Neural crest cell (in vitro differentiated cells): ENCODE data around the gene RPP25L. TPM values are rescaled to one million over a fixed set of nuclear protein-coding genes. Genes with fewer than 3 reads are reported as not detected.
A peak's percentile ranks its signal among the peaks of the same experiment; 100 is the strongest.

Source experiments
- DNase-seq: peaks from one replicate; pipeline ENCODE4 v3.0.0; 2021; ENCODE audit warnings: low read depth, mixed read lengths, low spot score
- H3K27ac Mint-ChIP-seq: one replicate; pipeline ENCODE4 v1.8.0; 2021; ENCODE audit warnings: mild to moderate bottlenecking, mixed read lengths; ENCODE audit not compliant: unreplicated experiment
- H3K27me3 Mint-ChIP-seq: 2 replicates; pipeline ENCODE4 v1.8.0; 2021; ENCODE audit warnings: low read depth, mild to moderate bottlenecking, mixed read lengths
- H3K36me3 Mint-ChIP-seq: 2 replicates; pipeline ENCODE4 v1.8.0; 2021; ENCODE audit warnings: low read depth, mild to moderate bottlenecking, mixed read lengths
- H3K4me1 Mint-ChIP-seq: 2 replicates; pipeline ENCODE4 v1.8.0; 2021; ENCODE audit warnings: mixed read lengths
- H3K4me3 Mint-ChIP-seq: one replicate; pipeline ENCODE4 v1.8.0; 2021; ENCODE audit warnings: mild to moderate bottlenecking, mixed read lengths
- H3K9me3 Mint-ChIP-seq: 2 replicates; pipeline ENCODE4 v1.8.0; 2021; ENCODE audit warnings: mixed read lengths
- CTCF ChIP-seq: fragments of 200-600 bp; sonication (generic); conservative IDR thresholded peaks from 2 replicates; pipeline ENCODE4 v1.5.0; 2021; ENCODE audit warnings: antibody characterized with exemption, mild to moderate bottlenecking
- total RNA-seq: library from RNA; stranded (reverse); gene quantifications from 2 replicates; pipeline ENCODE4 v1.2.1, GENCODE V29; 2021

RPP25L gene
- total RNA-seq, 1 donor from 2014 or later = 22.7 TPM

- H3K27ac Mint-ChIP-seq = no peak overlapping the region
- no peaks in the 10 kb centered on the region for H3K27me3 Mint-ChIP-seq
- DNase-seq = no peak
- H3K4me3 Mint-ChIP-seq = peak overlapping the region; percentile 0
- peaks cover 61% of the 10 kb centered on the region for H3K4me1 Mint-ChIP-seq
- no peak for TF ChIP-seq CTCF
- peaks cover 4% of the 10 kb centered on the region for H3K9me3 Mint-ChIP-seq
- H3K36me3 Mint-ChIP-seq = peaks cover 23% of the 10 kb centered on the region
Measured at GRCh38 chr9:34563262-34563661, 48.6 kb downstream of the RPP25L start.

GRCh38 chr9:34562135-34562745 lies 49.7 kb downstream of the RPP25L start:
- peak; percentile 72 for TF ChIP-seq CTCF
- Mint-ChIP-seq H3K36me3 (peaks cover 23% of the 10 kb centered on the region), H3K27ac (no peak overlapping the region), H3K9me3 (peaks cover 4% of the 10 kb centered on the region), H3K4me1 (peaks cover 61% of the 10 kb centered on the region), H3K27me3 (no peaks in the 10 kb centered on the region), H3K4me3 (no peak overlapping the region)
- no peak for DNase-seq

DNA sequence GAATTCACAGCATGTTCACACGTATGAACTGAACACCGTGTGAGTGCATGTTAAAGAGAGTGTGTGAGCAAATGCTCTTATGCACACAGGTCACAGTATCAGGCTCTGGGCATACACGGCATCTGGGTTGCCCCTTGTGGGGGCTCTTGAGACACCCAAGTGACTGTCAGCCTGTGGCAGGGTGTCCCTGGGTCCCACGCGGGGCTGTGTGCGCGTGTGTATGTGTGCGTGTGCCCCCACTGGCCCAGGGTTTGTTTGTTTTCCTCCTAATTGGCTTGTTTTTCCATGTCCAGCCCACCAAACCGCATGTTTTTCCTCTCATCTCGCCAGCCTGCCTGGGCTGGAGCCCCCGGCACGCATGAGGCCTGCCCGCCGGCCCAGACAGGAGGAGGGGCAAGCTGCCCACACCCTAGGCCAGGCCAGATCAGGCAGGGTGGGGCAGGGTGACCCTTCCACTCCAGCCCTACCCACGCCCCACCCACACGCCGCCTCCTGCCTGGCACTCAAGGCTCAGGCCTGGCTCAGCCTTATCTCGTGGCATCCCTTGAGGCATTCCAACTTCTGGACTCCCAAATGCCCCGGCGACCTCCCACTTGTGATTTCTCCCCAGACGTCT lies 51.2 kb downstream of the RPP25L start:
- DNase-seq = no peak
- no peaks in the 10 kb centered on the region for H3K27me3 Mint-ChIP-seq
- H3K9me3 Mint-ChIP-seq = peaks cover 4% of the 10 kb centered on the region
- no peak overlapping the region for H3K4me3 Mint-ChIP-seq
- peak overlapping the region; percentile 75 for H3K27ac Mint-ChIP-seq
- peaks cover 60% of the 10 kb centered on the region for H3K4me1 Mint-ChIP-seq
- TF ChIP-seq CTCF = no peak
- peaks cover 25% of the 10 kb centered on the region for H3K36me3 Mint-ChIP-seq

Other genes with a start within 250 kb of the RPP25L start
- gene MYORG, start 235.2 kb downstream of the RPP25L start, total RNA-seq = 1.7 and 2.0 TPM in 2 replicates
- 20.6 and 20.9 TPM in 2 replicates for gene FAM219A, start 153.5 kb downstream of the RPP25L start, total RNA-seq
- 1.5 and 1.9 TPM in 2 replicates for gene DNAI1, start 153.3 kb downstream of the RPP25L start, total RNA-seq
- gene ENHO, start 89.1 kb downstream of the RPP25L start, total RNA-seq = 12.0 and 13.2 TPM in 2 replicates
- gene CNTFR, start 22.4 kb downstream of the RPP25L start, total RNA-seq = 112 and 115 TPM in 2 replicates
- gene DCTN3, start 8.4 kb upstream of the RPP25L start, total RNA-seq = 92.1 and 102 TPM in 2 replicates
- gene ARID3C, start 17.0 kb upstream of the RPP25L start, total RNA-seq = 0.68 TPM in 1 of 2 replicates, not detected in the other
- gene SIGMAR1, start 25.7 kb upstream of the RPP25L start, total RNA-seq = 107 and 108 TPM in 2 replicates
- 51.8 and 58.0 TPM in 2 replicates for gene GALT, start 34.6 kb upstream of the RPP25L start, total RNA-seq
- gene IL11RA, start 40.1 kb upstream of the RPP25L start, total RNA-seq = 15.4 and 18.0 TPM in 2 replicates
- gene CCL27, start 50.6 kb upstream of the RPP25L start, total RNA-seq = 0.86 TPM in 1 of 2 replicates, not detected in the other
- gene CCL19, start 79.2 kb upstream of the RPP25L start, total RNA-seq = not detected in 2 replicates
- gene CCL21, start 98.0 kb upstream of the RPP25L start, total RNA-seq = not detected in 2 replicates